ENCODE data around the gene MICAL2. TPM values are rescaled to one million over a fixed set of nuclear protein-coding genes. Genes with fewer than 3 reads are reported as not detected.
A peak's percentile ranks its signal among the peaks of the same experiment; 100 is the strongest.

The MICAL2 gene
- total and polyA plus RNA-seq, 2 of the 13 experiments (the other 11 are each of a cell fraction or from before 2014, with no cell fraction given): 0.78 to 1.1 TPM

DNA sequence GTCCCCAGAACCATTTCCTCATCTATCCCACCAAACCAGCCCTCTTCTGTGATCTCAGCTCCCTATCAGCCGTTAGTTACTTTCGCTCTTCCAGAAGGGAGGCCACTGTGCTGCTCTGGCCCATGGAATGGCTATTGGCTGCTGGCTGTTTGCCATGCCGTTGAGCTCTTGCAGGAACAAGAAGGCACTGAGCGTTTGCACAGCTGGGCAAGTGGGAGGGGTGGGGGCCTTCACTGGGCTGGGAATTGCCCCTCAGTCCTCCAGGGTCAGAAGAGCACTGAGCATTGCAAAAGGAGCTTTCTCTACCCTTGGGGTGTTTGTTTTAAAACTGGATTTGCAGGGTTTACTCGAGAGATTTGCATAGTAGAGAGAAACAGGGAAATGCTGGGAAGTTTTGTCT lies 137.9 kb downstream of the MICAL2 start (continued):
- peak; percentile 16; the same call in 1 of the 2 replicates for TF ChIP-seq ZNF687 (CRISPR knock-in tag; IDR thresholded peaks at IDR 0.05)
- no peak for TF ChIP-seq MTF2 (CRISPR knock-in tag; IDR thresholded peaks at IDR 0.05; ENCODE audit: borderline replicate concordance)
- TF ChIP-seq MAX (IDR thresholded peaks at IDR 0.05): 0 out of 2 replicates have a peak, but pooled peaks have one; percentile 33
- TF ChIP-seq ATF3 (CRISPR knock-in tag; IDR thresholded peaks at IDR 0.05): no peak
- TF ChIP-seq, protein P1, sequence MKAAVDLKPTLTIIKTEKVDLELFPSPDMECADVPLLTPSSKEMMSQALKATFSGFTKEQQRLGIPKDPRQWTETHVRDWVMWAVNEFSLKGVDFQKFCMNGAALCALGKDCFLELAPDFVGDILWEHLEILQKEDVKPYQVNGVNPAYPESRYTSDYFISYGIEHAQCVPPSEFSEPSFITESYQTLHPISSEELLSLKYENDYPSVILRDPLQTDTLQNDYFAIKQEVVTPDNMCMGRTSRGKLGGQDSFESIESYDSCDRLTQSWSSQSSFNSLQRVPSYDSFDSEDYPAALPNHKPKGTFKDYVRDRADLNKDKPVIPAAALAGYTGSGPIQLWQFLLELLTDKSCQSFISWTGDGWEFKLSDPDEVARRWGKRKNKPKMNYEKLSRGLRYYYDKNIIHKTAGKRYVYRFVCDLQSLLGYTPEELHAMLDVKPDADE (CRISPR knock-in tag; IDR thresholded peaks at IDR 0.05): no peak
- no peak for TF ChIP-seq FOSL2 (CRISPR knock-in tag; IDR thresholded peaks at IDR 0.05)
- TF ChIP-seq MED8 (CRISPR knock-in tag; IDR thresholded peaks at IDR 0.05; ENCODE audit: insufficient replicate concordance): no peak
- no peak for TF ChIP-seq CAMTA2 (CRISPR knock-in tag; IDR thresholded peaks at IDR 0.05; ENCODE audit: borderline replicate concordance)
- no peak for TF ChIP-seq PITX1 (CRISPR knock-in tag; IDR thresholded peaks at IDR 0.05)
- TF ChIP-seq TEAD3 (CRISPR knock-in tag; optimal IDR thresholded peaks at IDR 0.05; ENCODE audit: borderline replicate concordance): peak; percentile 11
- no peak for TF ChIP-seq ZNF691 (CRISPR knock-in tag; IDR thresholded peaks at IDR 0.05; ENCODE audit: borderline replicate concordance, low read depth)
- 0 out of 2 replicates have a peak, but pooled peaks have one; percentile 24 for TF ChIP-seq HDAC2 (CRISPR knock-in tag; IDR thresholded peaks at IDR 0.05)
- no peak for TF ChIP-seq FOXP1 (IDR thresholded peaks at IDR 0.05)
- 0 out of 2 replicates have a peak, but pooled peaks have one; percentile 10 for TF ChIP-seq FOXP1 (CRISPR knock-in tag; IDR thresholded peaks at IDR 0.05)
- TF ChIP-seq BCL6 (CRISPR knock-in tag; IDR thresholded peaks at IDR 0.05): peak; percentile 32; the same call in 1 of the 2 replicates
- no peak for TF ChIP-seq NFKBIZ (CRISPR knock-in tag; IDR thresholded peaks at IDR 0.05)
- TF ChIP-seq MAZ (IDR thresholded peaks at IDR 0.05; ENCODE audit: borderline replicate concordance, low read depth, low read length): peak; percentile 54; the same call in 1 of the 2 replicates
- no peak for TF ChIP-seq MAZ (CRISPR knock-in tag; IDR thresholded peaks at IDR 0.05; ENCODE audit: low read depth)
- TF ChIP-seq ZNF468 (CRISPR knock-in tag; IDR thresholded peaks at IDR 0.05): no peak
- no peak for TF ChIP-seq DRAP1 (CRISPR knock-in tag; IDR thresholded peaks at IDR 0.05)
- no peak for TF ChIP-seq CENPT (CRISPR knock-in tag; IDR thresholded peaks at IDR 0.05; ENCODE audit: low read depth)
- TF ChIP-seq ZNF614 (CRISPR knock-in tag; IDR thresholded peaks at IDR 0.05; ENCODE audit: borderline replicate concordance): no peak
- no peak for TF ChIP-seq ZNF138 (CRISPR knock-in tag; IDR thresholded peaks at IDR 0.05; ENCODE audit: low read depth)
- TF ChIP-seq TEAD2 (CRISPR knock-in tag; IDR thresholded peaks at IDR 0.05): no peak
